GM18951 (cell line): ENCODE results near the gene ATP2C2.

Source experiments
- POLR2A ChIP-seq: IDR thresholded peaks from 4 replicates; pipeline ENCODE4 v1.6.1; 2011; ENCODE audit warnings: mild to moderate bottlenecking; ENCODE audit not compliant: insufficient read length, insufficient read depth; ENCODE audit errors: extremely low read depth
- in situ Hi-C: fragments of 300-500 bp; cut with MboI; formaldehyde crosslinking; loops from one replicate; pipeline ENCODE4 v1.12.0; 2022; ENCODE audit warnings: low sequenced_read_pairs, mixed read lengths, inconsistent platforms; ENCODE audit not compliant: unreplicated experiment

Gene ATP2C2

DNA sequence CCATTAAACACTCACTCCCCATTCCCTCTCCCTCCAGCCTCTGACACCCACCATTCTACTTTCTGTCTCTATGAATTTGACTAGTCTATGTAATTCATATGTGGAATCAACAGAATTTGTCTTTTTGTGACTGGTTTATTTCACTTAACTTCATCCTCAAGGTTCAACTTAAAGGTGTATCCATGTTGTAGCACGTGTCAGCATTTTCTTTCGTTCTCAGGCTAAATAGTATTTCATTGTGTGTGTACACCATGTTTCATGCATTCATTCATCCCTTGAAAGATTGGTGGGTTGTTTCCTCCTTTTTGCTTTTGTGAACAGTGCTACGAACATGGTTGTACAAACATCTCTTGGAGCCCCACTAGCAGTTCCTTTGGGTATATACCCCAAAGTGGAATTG, 36.0 kb downstream of the ATP2C2 start:
- in situ Hi-C loops: no loop called here
- TF ChIP-seq POLR2A: no peak

DNA sequence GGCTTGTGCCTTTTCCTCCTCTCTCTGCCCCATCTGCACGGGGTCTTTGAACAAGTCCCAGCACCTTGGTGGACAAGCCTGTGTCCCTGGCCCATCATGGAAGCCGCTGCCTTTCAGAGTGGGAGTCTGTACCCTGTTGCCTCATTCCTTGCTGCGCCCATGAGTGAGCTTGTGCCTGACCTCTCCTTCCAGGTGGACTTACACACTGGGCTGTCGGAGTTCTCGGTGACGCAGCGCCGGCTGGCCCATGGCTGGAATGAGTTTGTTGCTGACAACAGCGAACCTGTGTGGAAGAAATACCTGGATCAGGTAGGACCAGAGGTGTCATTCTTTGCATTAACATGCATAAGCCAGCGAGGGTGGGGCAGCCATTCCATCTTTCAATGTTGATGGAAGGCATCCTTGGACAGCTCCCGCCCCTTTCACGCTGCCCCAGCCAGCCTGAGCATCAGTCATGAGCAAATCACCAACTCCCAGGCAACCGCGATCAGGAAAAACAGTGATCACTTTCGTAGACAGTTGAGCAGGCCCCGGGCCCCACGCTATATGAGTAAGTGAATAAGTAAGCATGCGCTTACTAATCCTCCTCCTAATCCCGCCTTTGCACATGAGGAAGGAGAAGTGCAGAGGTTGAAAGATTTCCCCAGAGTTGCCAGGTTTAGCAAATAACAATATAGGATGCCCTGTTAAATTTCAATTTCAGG, 36.8 kb downstream of the ATP2C2 start:
- in situ Hi-C loops: no loop called here
- no peak for TF ChIP-seq POLR2A

GRCh38 chr16:84406006-84406963, 37.9 kb downstream of the ATP2C2 start:
- in situ Hi-C loops: no loop called here
- TF ChIP-seq POLR2A: no peak

DNA sequence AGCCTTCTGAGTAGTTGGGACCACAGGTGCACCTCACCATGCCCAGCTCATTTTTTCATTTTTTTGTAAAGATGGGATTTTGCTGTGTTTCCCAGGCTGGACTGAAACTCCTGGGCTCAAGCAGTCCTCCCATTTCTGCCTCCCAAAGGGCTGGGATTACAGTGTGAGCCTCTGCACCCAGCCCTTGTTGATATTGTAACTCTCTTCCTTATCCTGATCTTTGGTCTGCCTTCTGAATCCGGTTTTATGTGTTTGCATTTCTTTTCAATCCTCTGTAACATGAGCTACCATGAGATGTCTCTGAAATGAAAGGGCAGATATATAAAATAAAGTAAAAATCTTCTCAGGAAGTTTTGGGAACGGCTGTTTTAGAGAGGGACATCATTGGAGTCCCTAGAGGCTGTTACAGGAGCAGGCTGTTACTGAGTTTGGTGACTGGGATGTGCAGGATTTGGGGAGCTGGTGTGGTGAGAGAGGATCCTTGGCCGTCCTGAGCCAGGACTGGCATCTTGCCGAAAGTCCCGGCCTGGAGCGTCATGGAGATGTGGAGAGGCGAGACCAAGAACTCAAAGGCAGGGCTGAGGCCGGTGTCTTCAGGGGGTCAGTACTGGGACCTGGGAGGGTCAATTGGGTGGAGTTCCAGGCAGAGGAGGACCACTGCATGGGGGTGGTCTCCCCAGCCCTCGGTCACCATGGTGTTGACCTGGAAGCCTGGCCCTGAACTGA, 39.4 kb downstream of the ATP2C2 start:
- in situ Hi-C loops: no loop called here

GRCh38 chr16:84408314-84408690, 40.0 kb downstream of the ATP2C2 start:
- in situ Hi-C loops: no loop called here
- no peak for TF ChIP-seq POLR2A

More for the DNA sequence above, 39.4 kb downstream of the ATP2C2 start:
- TF ChIP-seq POLR2A: no peak

DNA sequence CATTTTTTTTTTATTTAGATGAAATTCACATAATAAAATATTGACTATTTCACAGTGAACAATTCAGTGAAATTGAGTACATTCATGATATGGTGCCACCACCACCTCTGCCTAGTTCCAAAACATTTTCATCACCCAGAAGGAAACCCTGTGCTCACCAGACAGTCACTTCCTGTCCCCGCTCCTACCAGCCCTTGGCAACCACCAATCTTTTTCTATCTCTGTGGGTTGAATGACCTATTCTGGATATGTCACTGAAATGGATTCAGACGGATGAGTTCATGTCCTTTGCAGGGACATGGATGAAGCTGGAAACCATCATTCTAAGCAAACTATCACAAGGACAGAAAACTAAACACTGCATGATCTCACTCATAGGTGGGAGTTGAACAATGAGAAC, 40.5 kb downstream of the ATP2C2 start:
- in situ Hi-C loops: no loop called here
- no peak for TF ChIP-seq POLR2A

GRCh38 chr16:84410361-84411138, 42.2 kb downstream of the ATP2C2 start:
- TF ChIP-seq POLR2A: no peak

GRCh38 chr16:84411768-84412167, 43.4 kb downstream of the ATP2C2 start:
- no peak for TF ChIP-seq POLR2A
- in situ Hi-C loops: no loop called here

More at GRCh38 chr16:84410361-84411138, 42.2 kb downstream of the ATP2C2 start:
- in situ Hi-C loops: no loop called here

GRCh38 chr16:84412262-84412661, 43.9 kb downstream of the ATP2C2 start:
- TF ChIP-seq POLR2A: no peak
- in situ Hi-C loops: no loop called here

DNA sequence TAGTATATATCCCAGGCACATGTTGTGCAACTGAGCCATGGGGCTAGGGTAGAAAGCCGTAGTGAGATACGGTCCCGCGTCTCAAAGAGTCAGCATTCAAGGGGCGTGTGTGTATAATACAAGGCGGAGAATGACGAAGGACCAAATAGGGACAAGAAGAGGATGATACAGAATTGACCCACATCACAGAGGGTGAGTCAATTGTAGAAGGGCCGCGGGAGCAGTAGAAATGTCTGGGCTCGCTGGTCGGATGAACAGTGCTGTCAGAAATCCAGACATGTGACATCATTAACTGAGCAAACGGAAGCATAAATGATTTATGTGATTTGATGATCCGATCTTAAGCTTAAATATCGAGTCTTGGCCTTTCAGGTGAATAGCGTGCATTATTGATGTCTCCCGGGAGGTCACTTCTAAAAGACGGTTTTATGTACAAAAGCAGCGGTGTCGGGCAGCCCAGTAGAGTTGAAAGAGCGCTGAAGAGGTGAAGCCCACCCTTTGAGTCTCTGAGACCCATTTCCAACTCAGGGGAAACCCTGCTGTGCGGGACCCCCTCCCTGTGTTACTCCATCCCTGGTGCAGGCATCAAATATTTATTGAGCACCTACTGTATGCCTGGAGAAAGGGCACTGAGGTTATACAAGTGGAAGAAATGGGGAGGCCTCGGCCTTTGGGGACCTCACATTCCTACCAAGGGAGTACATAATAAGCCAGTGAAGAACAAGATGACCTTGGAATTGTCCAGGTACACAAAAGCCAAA, 45.1 kb downstream of the ATP2C2 start:
- in situ Hi-C loops: no loop called here
- TF ChIP-seq POLR2A: no peak

DNA sequence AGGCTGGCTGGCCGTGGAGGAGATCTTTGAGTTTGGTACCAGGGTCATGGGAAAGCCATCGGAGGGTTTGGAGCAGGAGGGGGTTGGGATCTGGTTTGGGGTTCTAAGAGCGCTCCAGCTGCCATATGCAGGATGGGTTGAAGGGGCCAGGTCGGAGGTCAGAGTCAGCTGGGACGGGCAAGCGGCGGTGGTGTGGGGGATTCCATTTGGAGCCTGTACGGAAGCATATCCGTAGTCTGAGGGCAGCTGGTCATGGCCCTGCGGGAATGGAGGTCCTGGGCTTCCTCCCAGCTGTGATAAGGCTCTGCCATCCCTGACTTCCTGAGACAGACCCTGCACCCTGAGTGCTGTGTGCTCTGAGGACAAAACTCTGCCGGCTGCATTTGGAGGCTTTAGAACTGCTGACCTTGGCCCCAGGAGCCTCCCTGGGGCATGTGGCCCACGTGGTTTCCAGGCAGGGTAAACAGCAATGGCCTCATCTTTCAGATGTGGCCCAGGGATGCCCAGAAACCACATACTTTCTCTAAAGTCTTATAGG, 46.5 kb downstream of the ATP2C2 start:
- no peak for TF ChIP-seq POLR2A
- in situ Hi-C loops: no loop called here
